Stimulated activated CD4-positive, alpha-beta T cell treated with anti-CD3 and anti-CD28 coated beads, Interleukin-4, amount 100 ng/mL, for 24 hours (primary cell): ENCODE measurements around the gene CCDC183.
"Not testable (repeated sequence)": the region's sequence is repeated elsewhere in the genome, so short reads cannot be mapped to it uniquely, and the experiment has no call there.

Source experiments
- DNase-seq: peaks from one replicate; pipeline ENCODE4 v3.0.0-alpha.2; 2020

The CCDC183 gene

GRCh38 chr9:136803009-136803550, 6.9 kb downstream of the CCDC183 start:
- DNase-seq, result not testable (repeated sequence)

GRCh38 chr9:136803551-136804508, 7.7 kb downstream of the CCDC183 start:
- no peak for DNase-seq

GRCh38 chr9:136804509-136805206, 8.5 kb downstream of the CCDC183 start:
- DNase-seq, result no peak

GRCh38 chr9:136805207-136805740, 9.1 kb downstream of the CCDC183 start:
- DNase-seq, result no peak

GRCh38 chr9:136806067-136806466, 9.9 kb downstream of the CCDC183 start:
- no peak for DNase-seq

GRCh38 chr9:136806631-136807201, 10.6 kb downstream of the CCDC183 start:
- DNase-seq, result no peak

- peak; percentile 78 for DNase-seq
Observed at GRCh38 chr9:136807281-136808074, 11.3 kb downstream of the CCDC183 start, which contains the start of gene RABL6. Gene RABL6, plus strand, starts transcription at chr9:136807948. Its CDS starts 249 bp downstream, at chr9:136808197.

- DNase-seq, result peak; percentile 51
Observed at GRCh38 chr9:136808075-136808805, 12.1 kb downstream of the CCDC183 start.

- no peak for DNase-seq
Observed at GRCh38 chr9:136808806-136809158, 12.6 kb downstream of the CCDC183 start.

- DNase-seq, result no peak
Observed at GRCh38 chr9:136814725-136815421, 18.7 kb downstream of the CCDC183 start.

- no peak for DNase-seq
Observed at GRCh38 chr9:136815422-136815782, 19.3 kb downstream of the CCDC183 start.

- no peak for DNase-seq
Observed at GRCh38 chr9:136820971-136821825, 25.1 kb downstream of the CCDC183 start.

GRCh38 chr9:136821826-136822544, 25.8 kb downstream of the CCDC183 start:
- DNase-seq, result no peak

GRCh38 chr9:136823136-136824046, 27.3 kb downstream of the CCDC183 start:
- DNase-seq, result no peak

GRCh38 chr9:136824496-136825225, 28.5 kb downstream of the CCDC183 start:
- DNase-seq, result no peak

- DNase-seq, result no peak
Observed at GRCh38 chr9:136825295-136826187, 29.4 kb downstream of the CCDC183 start.
